ENCODE results near the gene ABHD17A.

The ABHD17A gene

DNA sequence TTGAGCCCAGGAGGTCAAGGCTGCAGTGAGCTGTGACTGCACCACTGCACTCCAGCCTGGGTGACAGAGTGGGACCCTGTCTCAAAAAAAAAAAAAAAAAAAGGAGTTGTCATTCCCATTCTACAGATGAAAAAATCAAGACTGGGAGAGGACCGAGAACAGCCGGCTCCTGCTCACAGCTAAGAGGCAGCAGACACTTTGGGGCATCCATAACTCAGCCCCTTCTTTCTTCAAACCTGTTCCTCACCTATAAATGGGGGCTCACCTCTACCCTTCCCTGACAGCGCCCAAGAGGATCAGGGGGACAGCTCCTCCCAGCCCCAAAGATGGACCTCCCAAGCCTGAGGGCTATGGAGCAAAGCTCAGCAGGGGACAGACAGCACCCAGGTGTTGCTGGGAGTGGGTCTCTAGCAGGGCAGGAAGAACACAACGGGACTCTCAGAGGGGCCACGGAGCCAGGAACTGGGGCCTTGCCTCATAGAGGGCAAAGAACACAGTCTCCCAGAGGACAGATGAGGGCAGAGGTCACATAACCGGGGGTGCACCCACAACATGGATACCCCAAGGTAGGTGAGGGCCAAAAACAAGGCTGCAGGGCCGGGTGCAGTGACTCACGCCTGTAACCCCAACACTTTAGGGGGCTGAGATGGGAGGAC lies 18.5 kb downstream of the ABHD17A start:
- no peak overlapping the region for H3K23ac ChIP-seq (ENCODE audit: low read depth, low read length, poor library complexity)
- no peak overlapping the region for H3K27ac ChIP-seq (replicated peaks; ENCODE audit: low read length)
- H3K9ac ChIP-seq (ENCODE audit: low read depth, low read length, poor library complexity): peak overlapping the region; percentile 3
- no peak overlapping the region for H2BK15ac ChIP-seq (ENCODE audit: low read length)
- DNase-seq (ENCODE audit: low spot score): no peak
- H4K8ac ChIP-seq (ENCODE audit: low read depth, low read length): no peak overlapping the region
- H3K4me3 ChIP-seq (ENCODE audit: low read length in 2 of 2): no peak overlapping the region
- H3K4me2 ChIP-seq (ENCODE audit: insufficient read depth, low read length, poor library complexity, severe bottlenecking): no peak overlapping the region
- no peak overlapping the region for H2BK12ac ChIP-seq (ENCODE audit: low read length)
- H3K36me3 ChIP-seq (replicated peaks in 1 of 2; ENCODE audit: control insufficient read depth in 2 of 2, insufficient read depth in 2 of 2, low read length in 2 of 2): peaks cover 3 to 9% of the 10 kb centered on the region in 2 donors
- no peak overlapping the region for H3K18ac ChIP-seq (ENCODE audit: low read length)
- peak overlapping the region; percentile 14 for H2AK5ac ChIP-seq (ENCODE audit: low read depth, low read length)
- no peak overlapping the region for H3K14ac ChIP-seq (ENCODE audit: low read length)
- peaks cover 0 to 2% of the 10 kb centered on the region in 2 donors for H3K9me3 ChIP-seq (replicated peaks in 1 of 2; ENCODE audit: control insufficient read depth in 2 of 2, insufficient read depth in 1 of 2, low read depth in 1 of 2, low read length in 2 of 2)
- H4K91ac ChIP-seq (ENCODE audit: low read depth, low read length, poor library complexity): no peak overlapping the region
- WGBS, 2 donors (ENCODE audit: extremely low coverage in 2 of 2, insufficient read length in 2 of 2, insufficient replicate concordance in 1 of 2): no CpG with 5 or more reads among the region's 8 CpGs
- H2AFZ ChIP-seq (ENCODE audit: low read length): no peak overlapping the region
- H3K79me1 ChIP-seq (ENCODE audit: low read depth, low read length): peaks cover 11% of the 10 kb centered on the region
- H3K4ac ChIP-seq (ENCODE audit: low read length): no peak overlapping the region
- peaks cover 0 to 11% (median 8%) of the 10 kb centered on the region in 3 experiments for H3K27me3 ChIP-seq (ENCODE audit: control insufficient read depth in 3 of 3, insufficient read depth in 3 of 3, low read depth in 1 of 3, low read length in 3 of 3)
- H2BK5ac ChIP-seq (ENCODE audit: low read length): no peak overlapping the region
- peaks cover 6 to 14% of the 10 kb centered on the region in 2 donors for H3K4me1 ChIP-seq (ENCODE audit: control insufficient read depth in 2 of 2, insufficient read depth in 1 of 2, low read depth in 1 of 2, low read length in 2 of 2)
- no peak overlapping the region for H2BK120ac ChIP-seq (ENCODE audit: low read depth, low read length)

- Histone ChIP-seq H3K4me3 (ENCODE audit: low read length in 2 of 2) (peak overlapping the region; percentile 61 to 71), H2BK120ac (ENCODE audit: low read depth, low read length) (peak overlapping the region; percentile 97), H3K27me3 (ENCODE audit: control insufficient read depth in 3 of 3, insufficient read depth in 3 of 3, low read depth in 1 of 3, low read length in 3 of 3) (peaks cover 7 to 25% (median 19%) of the 10 kb centered on the region in 3 experiments), H2BK5ac (ENCODE audit: low read length) (peak overlapping the region; percentile 99), H2AK5ac (ENCODE audit: low read depth, low read length) (peak overlapping the region; percentile 100), H2BK12ac (ENCODE audit: low read length) (peak overlapping the region; percentile 94), H4K91ac (ENCODE audit: low read depth, low read length, poor library complexity) (peak overlapping the region; percentile 72), H3K14ac (ENCODE audit: low read length) (peak overlapping the region; percentile 1), H3K4ac (ENCODE audit: low read length) (peak overlapping the region; percentile 76), H2BK15ac (ENCODE audit: low read length) (peak overlapping the region; percentile 53), H3K36me3 (replicated peaks in 1 of 2; ENCODE audit: control insufficient read depth in 2 of 2, insufficient read depth in 2 of 2, low read length in 2 of 2) (peaks cover 0 to 3% of the 10 kb centered on the region in 2 donors), H3K9ac (ENCODE audit: low read depth, low read length, poor library complexity) (peak overlapping the region; percentile 91), H4K8ac (ENCODE audit: low read depth, low read length) (peak overlapping the region; percentile 82), H3K79me1 (ENCODE audit: low read depth, low read length) (peaks cover 10% of the 10 kb centered on the region), H3K18ac (ENCODE audit: low read length) (peak overlapping the region; percentile 97), H3K4me1 (ENCODE audit: control insufficient read depth in 2 of 2, insufficient read depth in 1 of 2, low read depth in 1 of 2, low read length in 2 of 2) (peaks cover 13 to 27% of the 10 kb centered on the region in 2 donors), H3K23ac (ENCODE audit: low read depth, low read length, poor library complexity) (peak overlapping the region; percentile 91), H3K4me2 (ENCODE audit: insufficient read depth, low read length, poor library complexity, severe bottlenecking) (peak overlapping the region; percentile 93), H3K27ac (replicated peaks; ENCODE audit: low read length) (peak overlapping the region; percentile 83), H2AFZ (ENCODE audit: low read length) (peak overlapping the region; percentile 97), H3K9me3 (replicated peaks in 1 of 2; ENCODE audit: control insufficient read depth in 2 of 2, insufficient read depth in 1 of 2, low read depth in 1 of 2, low read length in 2 of 2) (no peaks in the 10 kb centered on the region)
- DNase-seq (ENCODE audit: low spot score): no peak
- no CpG with 5 or more reads among the region's 17 CpGs for WGBS, 2 donors (ENCODE audit: extremely low coverage in 2 of 2, insufficient read length in 2 of 2, insufficient replicate concordance in 1 of 2)
Measured at GRCh38 chr19:1865172-1866010, 19.9 kb downstream of the ABHD17A start.

GRCh38 chr19:1864480-1865171 lies 20.7 kb downstream of the ABHD17A start:
- peak overlapping the region; percentile 72 for H4K91ac ChIP-seq (ENCODE audit: low read depth, low read length, poor library complexity)
- peak overlapping the region; percentile 83 for H3K27ac ChIP-seq (replicated peaks; ENCODE audit: low read length)
- H3K9me3 ChIP-seq (replicated peaks in 1 of 2; ENCODE audit: control insufficient read depth in 2 of 2, insufficient read depth in 1 of 2, low read depth in 1 of 2, low read length in 2 of 2): no peaks in the 10 kb centered on the region
- H3K36me3 ChIP-seq (replicated peaks in 1 of 2; ENCODE audit: control insufficient read depth in 2 of 2, insufficient read depth in 2 of 2, low read length in 2 of 2): no peaks in the 10 kb centered on the region
- H3K4ac ChIP-seq (ENCODE audit: low read length): peak overlapping the region; percentile 76
- peak overlapping the region; percentile 91 for H3K9ac ChIP-seq (ENCODE audit: low read depth, low read length, poor library complexity)
- peak overlapping the region; percentile 99 for H2BK5ac ChIP-seq (ENCODE audit: low read length)
- peak overlapping the region; percentile 82 for H4K8ac ChIP-seq (ENCODE audit: low read depth, low read length)
- no CpG with 5 or more reads among the region's 52 CpGs for WGBS, 2 donors (ENCODE audit: extremely low coverage in 2 of 2, insufficient read length in 2 of 2, insufficient replicate concordance in 1 of 2)
- peak overlapping the region; percentile 100 for H2AK5ac ChIP-seq (ENCODE audit: low read depth, low read length)
- H3K4me3 ChIP-seq (ENCODE audit: low read length in 2 of 2): peak overlapping the region; percentile 71 to 80
- peak overlapping the region; percentile 94 for H2BK12ac ChIP-seq (ENCODE audit: low read length)
- H2AFZ ChIP-seq (ENCODE audit: low read length): peak overlapping the region; percentile 97
- H3K18ac ChIP-seq (ENCODE audit: low read length): peak overlapping the region; percentile 97
- H3K27me3 ChIP-seq (ENCODE audit: control insufficient read depth in 3 of 3, insufficient read depth in 3 of 3, low read depth in 1 of 3, low read length in 3 of 3): peaks cover 7 to 32% (median 22%) of the 10 kb centered on the region in 3 experiments
- peak; percentile 74 for DNase-seq (ENCODE audit: low spot score)
- peak overlapping the region; percentile 53 for H2BK15ac ChIP-seq (ENCODE audit: low read length)
- peaks cover 8% of the 10 kb centered on the region for H3K79me1 ChIP-seq (ENCODE audit: low read depth, low read length)
- H3K4me1 ChIP-seq (ENCODE audit: control insufficient read depth in 2 of 2, insufficient read depth in 1 of 2, low read depth in 1 of 2, low read length in 2 of 2): peaks cover 19 to 34% of the 10 kb centered on the region in 2 donors
- peak overlapping the region; percentile 91 for H3K23ac ChIP-seq (ENCODE audit: low read depth, low read length, poor library complexity)
- H2BK120ac ChIP-seq (ENCODE audit: low read depth, low read length): peak overlapping the region; percentile 97
- peak overlapping the region; percentile 93 for H3K4me2 ChIP-seq (ENCODE audit: insufficient read depth, low read length, poor library complexity, severe bottlenecking)
- H3K14ac ChIP-seq (ENCODE audit: low read length): no peak overlapping the region
